Frontal cortex (tissue), 1 donor: ENCODE measurements around the gene CD63. TPM values are rescaled to one million over a fixed set of nuclear protein-coding genes. Genes with fewer than 3 reads are reported as not detected.

Experiments used
- small RNA-seq: library from RNA; depleted of rRNA; stranded (forward); fragments of <200 nt; gene quantifications from one replicate; pipeline ENCODE3, GENCODE V24; 2014
- total RNA-seq: library from RNA; depleted of rRNA; stranded (reverse); fragments of >200 nt; gene quantifications from one replicate; pipeline ENCODE4 v1.2.3, GENCODE V29; 2014

The CD63 gene
- total RNA-seq, 1 donor from 2014 or later: 227 TPM

Small RNAs within 50 kb of the gene (small RNA-seq; reads per million reads assigned to genes)
- gene AC009779.1 (not detected), gene RF00017 (not detected)

Other genes starting within 250 kb of the CD63 start
- gene OR6C68, start 236.6 kb downstream of the CD63 start, total RNA-seq: not detected
- gene OR6C4, start 179.4 kb downstream of the CD63 start, total RNA-seq: not detected
- gene OR2AP1, start 156.5 kb downstream of the CD63 start, total RNA-seq: not detected
- not detected for gene OR10P1, start 92.1 kb downstream of the CD63 start, total RNA-seq
- 3.7 TPM for gene ITGA7, start 21.1 kb downstream of the CD63 start, total RNA-seq
- 21.2 TPM for gene BLOC1S1, start 13.0 kb downstream of the CD63 start, total RNA-seq
- gene RDH5, start 8.6 kb downstream of the CD63 start, total RNA-seq: 4.5 TPM
- gene GDF11, start 14.1 kb upstream of the CD63 start, total RNA-seq: 6.1 TPM
- gene SARNP, start 88.7 kb upstream of the CD63 start, total RNA-seq: 66.4 TPM
- gene ORMDL2, start 89.0 kb upstream of the CD63 start, total RNA-seq: 4.5 TPM
- gene DNAJC14, start 100.6 kb upstream of the CD63 start, total RNA-seq: 42.0 TPM
- not detected for gene MMP19, start 113.9 kb upstream of the CD63 start, total RNA-seq
- 22.4 TPM for gene PYM1, start 198.9 kb upstream of the CD63 start, total RNA-seq
- gene DGKA, start 202.2 kb upstream of the CD63 start, total RNA-seq: 7.7 TPM
- gene PMEL, start 237.0 kb upstream of the CD63 start, total RNA-seq: not detected
- gene CDK2, start 237.8 kb upstream of the CD63 start, total RNA-seq: 5.3 TPM
- 33.0 TPM for gene RAB5B, start 245.1 kb upstream of the CD63 start, total RNA-seq